GM12892 (cell line): ENCODE data around the gene CCL3.
A peak's percentile ranks its signal among the peaks of the same experiment; 100 is the strongest.
"Not testable (repeated sequence)": the region's sequence is repeated elsewhere in the genome, so short reads cannot be mapped to it uniquely, and the experiment has no call there.

Experiments
- DNase-seq: peaks from one replicate; pipeline ENCODE4 v3.0.0; 2011; ENCODE audit not compliant: insufficient read length
- FAIRE-seq: peaks from 2 replicates; lab custom pipeline; 2011; peaks lifted over from hg19 to GRCh38; lab: Jason Lieb, UNC
- POLR2A ChIP-seq: IDR thresholded peaks from 2 replicates; pipeline ENCODE4 v1.6.1; 2011; ENCODE audit warnings: low read depth, low read length, control low read depth
- POLR2AphosphoS5 ChIP-seq: IDR thresholded peaks from 2 replicates; pipeline ENCODE4 v1.6.1; 2011; ENCODE audit warnings: low read depth, low read length, control low read depth
- TAF1 ChIP-seq: IDR thresholded peaks from 2 replicates; pipeline ENCODE4 v1.6.1; 2011; ENCODE audit warnings: low read depth, mild to moderate bottlenecking, control low read depth, low read length, borderline replicate concordance

CCL3 gene

DNA sequence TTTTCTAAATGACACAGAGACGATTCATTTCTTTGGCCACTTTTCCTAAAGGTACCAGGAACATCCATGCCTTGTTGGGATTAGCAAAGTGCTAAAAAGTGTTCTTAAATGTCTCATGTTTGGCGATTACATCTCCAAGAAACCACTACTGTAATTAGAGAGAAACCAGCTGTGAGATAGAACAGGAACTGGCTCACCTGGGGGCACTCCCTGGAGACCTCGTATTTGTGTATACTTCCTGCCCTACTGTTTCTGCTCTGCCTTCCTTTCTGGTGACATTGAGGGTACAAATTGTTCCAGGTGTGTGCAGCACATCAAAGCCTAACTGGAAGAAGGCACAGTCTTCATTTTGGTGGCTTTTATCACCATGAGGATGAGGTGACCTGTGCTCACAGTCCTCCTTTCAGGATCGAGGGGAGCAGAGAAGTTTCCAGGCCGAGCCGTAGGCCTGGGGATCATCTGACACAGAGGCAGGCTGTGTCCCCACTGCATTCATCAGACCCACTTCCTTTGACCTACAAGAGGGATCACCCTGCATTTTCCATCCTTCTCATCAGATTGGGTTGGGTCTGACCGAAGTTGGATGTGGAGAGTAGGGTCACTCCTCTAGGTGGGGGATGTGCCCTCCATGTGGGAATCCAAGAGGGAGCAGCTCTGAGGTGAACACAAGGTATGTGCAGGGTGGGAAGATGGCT is 37.4 kb upstream of the CCL3 start:
- FAIRE-seq (no peak), DNase-seq (no peak)
- no peak for TF ChIP-seq TAF1
- 0 out of 2 replicates have a peak, but pooled peaks have one; percentile 26 for TF ChIP-seq POLR2AphosphoS5
- peak; percentile 33; the same call in 1 of the 2 replicates for TF ChIP-seq POLR2A

DNA sequence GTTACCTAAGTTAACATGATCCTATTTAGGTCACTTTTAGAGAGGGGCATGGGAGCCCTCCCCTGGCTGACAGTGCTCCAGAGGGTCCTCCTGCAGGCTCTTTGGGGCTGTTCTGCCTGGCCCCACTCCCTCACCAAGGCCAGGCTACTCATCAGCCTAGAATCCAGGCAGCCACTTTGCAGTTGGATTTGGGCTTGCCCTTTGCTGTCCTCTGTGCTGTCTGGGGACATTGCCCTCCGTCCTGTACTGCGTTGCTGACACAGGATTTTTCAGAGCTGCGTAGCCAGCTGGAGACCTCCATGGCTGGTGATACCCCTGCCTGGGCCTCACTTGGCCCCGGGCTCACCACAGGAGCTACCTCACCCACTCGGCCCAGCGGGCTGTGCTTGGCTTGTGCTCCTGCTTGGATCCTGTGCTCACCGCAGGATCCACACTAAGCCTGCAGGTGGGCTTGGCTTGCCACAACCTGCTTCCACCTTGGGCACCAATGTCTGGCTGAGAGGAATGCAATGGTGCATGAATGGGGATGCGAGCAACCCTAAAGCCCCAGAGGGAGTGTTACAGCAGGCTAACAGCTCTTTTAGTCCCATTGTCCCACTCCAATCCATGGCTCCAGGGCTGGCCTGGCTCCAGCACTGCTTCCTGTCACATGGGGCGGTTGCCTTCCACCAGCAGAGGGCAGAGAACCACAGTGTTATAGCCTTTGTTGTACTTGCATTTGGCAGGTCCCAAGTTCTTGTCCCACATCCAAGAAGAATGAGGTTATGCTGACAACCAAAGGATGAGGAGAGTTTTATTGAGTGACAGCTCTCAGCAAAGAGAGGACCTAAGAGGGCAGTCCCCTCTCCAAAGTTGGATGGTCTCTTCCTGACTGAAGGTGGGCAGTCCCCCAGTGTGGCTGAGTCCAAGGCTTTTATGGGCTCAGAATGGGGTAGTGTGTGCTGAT is 35.2 kb upstream of the CCL3 start:
- FAIRE-seq (no peak), DNase-seq (no peak)
- TF ChIP-seq POLR2AphosphoS5 (no peak), POLR2A (no peak), TAF1 (no peak)

GRCh38 chr17:36123431-36123830 is 33.5 kb upstream of the CCL3 start:
- TF ChIP-seq POLR2AphosphoS5, result no peak
- TF ChIP-seq TAF1, result no peak
- TF ChIP-seq POLR2A, result no peak
- DNase-seq (no peak), FAIRE-seq (no peak)

DNA sequence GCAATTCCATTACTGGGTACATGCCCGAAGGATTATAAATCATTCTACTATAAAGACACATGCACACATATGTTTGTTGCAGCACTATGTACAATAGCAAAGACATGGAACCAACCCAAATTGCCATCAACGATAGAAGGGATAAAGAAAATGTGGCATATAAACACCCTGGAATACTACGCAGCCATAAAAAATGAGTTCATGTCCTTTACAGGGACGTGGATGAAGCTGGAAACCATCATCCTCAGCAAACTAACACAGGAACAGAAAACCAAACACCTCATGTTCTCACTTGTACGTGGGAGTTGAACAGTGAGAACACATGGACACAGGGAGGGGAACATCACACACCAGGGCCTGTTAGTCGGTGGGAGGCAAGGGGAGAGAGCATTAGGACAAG is 31.2 kb upstream of the CCL3 start:
- not testable (repeated sequence) for FAIRE-seq, DNase-seq

DNA sequence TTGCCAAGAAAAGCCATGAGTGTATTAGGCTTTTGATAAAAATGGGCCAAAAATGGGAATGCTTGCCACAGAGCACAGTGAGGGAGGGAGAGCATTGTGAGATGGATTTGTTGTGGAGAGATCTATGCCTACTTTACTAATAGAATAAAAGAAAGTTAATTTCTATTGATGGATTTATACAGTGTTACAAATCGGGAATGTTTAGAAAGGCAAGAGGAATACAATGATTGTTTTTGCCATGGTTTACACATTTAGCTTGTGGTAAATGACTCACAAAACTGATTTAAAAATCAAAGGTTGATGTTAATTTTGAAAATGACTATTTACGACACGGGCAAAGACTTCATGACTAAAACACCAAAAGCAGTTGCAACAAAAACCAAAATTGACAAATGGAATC is 30.3 kb upstream of the CCL3 start:
- TF ChIP-seq POLR2AphosphoS5 (no peak), POLR2A (no peak), TAF1 (no peak)
- DNase-seq, result no peak
- no peak for FAIRE-seq

- TF ChIP-seq POLR2A (no peak), TAF1 (no peak)
- FAIRE-seq (no peak), DNase-seq (no peak)
Measured at GRCh38 chr17:36118477-36119353, 28.8 kb upstream of the CCL3 start.

- TF ChIP-seq TAF1, result no peak
- TF ChIP-seq POLR2AphosphoS5, result no peak
- no peak for TF ChIP-seq POLR2A
- no peak for FAIRE-seq
Measured at GRCh38 chr17:36117505-36118382, 27.8 kb upstream of the CCL3 start.

GRCh38 chr17:36115649-36115977 is 25.7 kb upstream of the CCL3 start:
- not testable (repeated sequence) for DNase-seq, FAIRE-seq

More at GRCh38 chr17:36117505-36118382, 27.8 kb upstream of the CCL3 start:
- no peak for DNase-seq

DNA sequence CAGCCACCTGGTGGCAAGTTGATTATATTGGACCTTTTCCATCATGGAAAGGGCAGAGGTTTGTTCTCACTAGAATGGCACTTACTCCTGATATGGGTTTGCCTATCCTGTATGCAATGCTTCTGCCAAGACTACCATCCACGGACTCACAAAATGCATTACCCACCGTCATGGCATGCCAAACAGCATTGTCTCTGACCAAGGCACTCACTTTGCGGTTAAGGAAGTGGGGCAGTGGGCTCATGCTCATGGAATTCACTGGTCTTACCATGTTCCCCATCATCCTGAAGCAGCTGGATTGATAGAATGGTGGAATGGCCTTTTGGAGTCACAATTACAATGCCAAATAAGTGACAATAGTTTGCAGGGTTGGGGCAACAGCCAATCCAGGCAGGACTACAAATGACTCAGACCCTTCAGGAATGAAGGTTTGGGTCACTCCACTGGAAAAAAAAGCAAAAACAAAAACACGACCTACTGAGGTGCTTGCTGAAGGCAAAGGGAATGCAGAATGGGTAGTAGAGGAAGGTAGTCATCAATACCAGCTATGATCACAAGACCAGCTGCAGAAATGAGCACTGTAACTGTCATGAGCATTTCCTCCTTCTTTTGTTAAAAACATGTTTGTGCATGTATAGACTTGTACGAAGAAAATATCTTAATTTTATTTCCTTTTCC is 25.2 kb upstream of the CCL3 start:
- DNase-seq, FAIRE-seq: not testable (repeated sequence)

- not testable (repeated sequence) for DNase-seq, FAIRE-seq
Measured at GRCh38 chr17:36113131-36113530, 23.2 kb upstream of the CCL3 start.

DNA sequence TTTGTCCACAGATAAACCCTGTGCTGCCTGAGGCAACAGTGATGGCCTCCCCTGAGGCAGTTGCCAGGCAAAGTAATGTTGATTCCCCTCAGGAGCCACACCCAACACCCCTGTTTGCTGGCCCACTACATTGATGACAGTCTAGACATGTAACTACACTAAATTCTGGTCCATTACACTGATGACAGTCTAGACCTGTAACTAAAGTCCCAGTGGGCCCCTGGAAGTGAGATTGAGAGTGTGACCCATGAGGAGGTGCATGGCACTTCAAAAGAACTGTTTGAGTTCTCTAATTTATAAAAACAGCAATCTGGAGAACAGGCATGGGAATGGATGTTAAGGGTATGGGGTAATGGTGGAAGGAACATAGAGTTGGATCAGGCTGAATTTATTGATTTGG is 22.6 kb upstream of the CCL3 start:
- DNase-seq (no peak), FAIRE-seq (no peak)
- TF ChIP-seq TAF1 (no peak), POLR2A (no peak), POLR2AphosphoS5 (no peak)
